Activated T-cell treated with anti-CD3 and anti-CD28 coated beads, Interleukin-2, amount 50 U/mL, for 4 hours (primary cell): ENCODE data around the gene TNFAIP8L1. TPM values are rescaled to one million over a fixed set of nuclear protein-coding genes. Genes with fewer than 3 reads are reported as not detected.
"Not testable (repeated sequence)": the region's sequence is repeated elsewhere in the genome, so short reads cannot be mapped to it uniquely, and the experiment has no call there.

Source experiments
- ATAC-seq, 2 donors: fragments of 200-7000 bp; cut with Tn5 transposase; one replicate each; pipeline ENCODE4 v1.10.0; 2021
- DNase-seq: peaks from one replicate; pipeline ENCODE4 v3.0.0-alpha.2; 2020
- H3K27me3 Mint-ChIP-seq: one replicate; pipeline ENCODE4 v1.8.0; 2021; ENCODE audit warnings: low read depth, mixed read lengths
- H3K36me3 Mint-ChIP-seq: one replicate; pipeline ENCODE4 v1.8.0; 2022; ENCODE audit warnings: mixed read lengths; ENCODE audit not compliant: insufficient read depth
- H3K4me1 Mint-ChIP-seq: one replicate; pipeline ENCODE4 v1.8.0; 2021; ENCODE audit warnings: low read depth, mixed read lengths
- H3K4me3 Mint-ChIP-seq: one replicate; pipeline ENCODE4 v1.8.0; 2021; ENCODE audit warnings: mild to moderate bottlenecking, moderate library complexity, mixed read lengths
- H3K9me3 Mint-ChIP-seq: one replicate; pipeline ENCODE4 v1.8.0; 2021; ENCODE audit warnings: mixed read lengths
- total RNA-seq, 3 donors: library from RNA; stranded (reverse); gene quantifications; one replicate each; pipeline ENCODE4 v1.2.1, GENCODE V29; 2021

Gene TNFAIP8L1
- total RNA-seq, 3 donors from 2014 or later = 3.2 to 4.0 (median 3.9) TPM

GRCh38 chr19:4669723-4670480 lies 30.6 kb downstream of the TNFAIP8L1 start, which contains the start of gene MYDGF:
Gene MYDGF, minus strand, starts transcription at chr19:4670342. Its CDS starts 8 bp downstream, at chr19:4670334.
- ATAC-seq (peak; percentile 99), DNase-seq (peak; percentile 90)
- Mint-ChIP-seq H3K27me3 (no peaks in the 10 kb centered on the region), H3K4me3 (peak within 1 kb of the TSS; percentile 89), H3K36me3 (peaks cover 7% of the 10 kb centered on the region), H3K9me3 (no peaks in the 10 kb centered on the region), H3K4me1 (peaks cover 17% of the 10 kb centered on the region)

GRCh38 chr19:4671185-4671851 lies 32.0 kb downstream of the TNFAIP8L1 start:
- peak overlapping the region; percentile 63 for H3K4me3 Mint-ChIP-seq
- H3K4me1 Mint-ChIP-seq = peaks cover 17% of the 10 kb centered on the region
- H3K27me3 Mint-ChIP-seq = no peaks in the 10 kb centered on the region
- no peak for ATAC-seq
- H3K9me3 Mint-ChIP-seq = no peaks in the 10 kb centered on the region
- peaks cover 7% of the 10 kb centered on the region for H3K36me3 Mint-ChIP-seq
- DNase-seq = no peak

GRCh38 chr19:4673216-4673615 lies 33.9 kb downstream of the TNFAIP8L1 start:
- H3K4me3 Mint-ChIP-seq = no peak overlapping the region
- no peaks in the 10 kb centered on the region for H3K27me3 Mint-ChIP-seq
- H3K9me3 Mint-ChIP-seq = no peaks in the 10 kb centered on the region
- ATAC-seq = no peak
- DNase-seq = no peak
- peaks cover 10% of the 10 kb centered on the region for H3K36me3 Mint-ChIP-seq
- peaks cover 13% of the 10 kb centered on the region for H3K4me1 Mint-ChIP-seq

- ATAC-seq = no peak
- Mint-ChIP-seq H3K36me3 (peaks cover 8% of the 10 kb centered on the region), H3K9me3 (no peaks in the 10 kb centered on the region), H3K4me3 (no peak overlapping the region), H3K27me3 (no peaks in the 10 kb centered on the region), H3K4me1 (peaks cover 9% of the 10 kb centered on the region)
- DNase-seq = no peak
These were observed 34.4 kb downstream of the TNFAIP8L1 start for GRCh38 chr19:4673726-4674125.

GRCh38 chr19:4675346-4675745 lies 36.0 kb downstream of the TNFAIP8L1 start:
- H3K4me3 Mint-ChIP-seq = no peak overlapping the region
- no peak for DNase-seq
- no peaks in the 10 kb centered on the region for H3K9me3 Mint-ChIP-seq
- no peak for ATAC-seq
- H3K36me3 Mint-ChIP-seq = peaks cover 8% of the 10 kb centered on the region
- no peaks in the 10 kb centered on the region for H3K27me3 Mint-ChIP-seq
- no peaks in the 10 kb centered on the region for H3K4me1 Mint-ChIP-seq

GRCh38 chr19:4676955-4677731 lies 37.8 kb downstream of the TNFAIP8L1 start:
- Mint-ChIP-seq H3K4me1 (no peaks in the 10 kb centered on the region), H3K36me3 (peaks cover 10% of the 10 kb centered on the region), H3K27me3 (no peaks in the 10 kb centered on the region), H3K9me3 (no peaks in the 10 kb centered on the region), H3K4me3 (no peak overlapping the region)
- ATAC-seq = peak in 1 of 2 donors; percentile 20
- no peak for DNase-seq

GRCh38 chr19:4678881-4679790 lies 39.8 kb downstream of the TNFAIP8L1 start:
- no peak for DNase-seq
- peaks cover 18% of the 10 kb centered on the region for H3K36me3 Mint-ChIP-seq
- H3K4me1 Mint-ChIP-seq = no peaks in the 10 kb centered on the region
- peak; percentile 73 to 75 for ATAC-seq
- no peaks in the 10 kb centered on the region for H3K27me3 Mint-ChIP-seq
- H3K9me3 Mint-ChIP-seq = no peaks in the 10 kb centered on the region
- no peak overlapping the region for H3K4me3 Mint-ChIP-seq

GRCh38 chr19:4680021-4680420 lies 40.7 kb downstream of the TNFAIP8L1 start:
- not testable (repeated sequence) for ATAC-seq, H3K4me1 Mint-ChIP-seq, DNase-seq, H3K27me3 Mint-ChIP-seq, H3K9me3 Mint-ChIP-seq, H3K4me3 Mint-ChIP-seq
- peaks cover 16% of the 10 kb centered on the region for H3K36me3 Mint-ChIP-seq

- no peaks in the 10 kb centered on the region for H3K27me3 Mint-ChIP-seq
These were observed 43.3 kb downstream of the TNFAIP8L1 start for GRCh38 chr19:4682417-4683200.

GRCh38 chr19:4684312-4685095 lies 45.2 kb downstream of the TNFAIP8L1 start:
- ATAC-seq (no peak), DNase-seq (no peak)
- Mint-ChIP-seq H3K27me3 (no peaks in the 10 kb centered on the region), H3K9me3 (no peaks in the 10 kb centered on the region), H3K4me3 (no peak overlapping the region), H3K36me3 (peaks cover 13% of the 10 kb centered on the region), H3K4me1 (no peaks in the 10 kb centered on the region)

More at GRCh38 chr19:4682417-4683200, 43.3 kb downstream of the TNFAIP8L1 start:
- H3K9me3 Mint-ChIP-seq = no peaks in the 10 kb centered on the region
- no peaks in the 10 kb centered on the region for H3K4me1 Mint-ChIP-seq
- H3K4me3 Mint-ChIP-seq = no peak overlapping the region
- ATAC-seq (no peak), DNase-seq (no peak)
- peaks cover 13% of the 10 kb centered on the region for H3K36me3 Mint-ChIP-seq

GRCh38 chr19:4686700-4687099 lies 47.4 kb downstream of the TNFAIP8L1 start:
- peaks cover 17% of the 10 kb centered on the region for H3K36me3 Mint-ChIP-seq
- no peak for DNase-seq
- no peaks in the 10 kb centered on the region for H3K9me3 Mint-ChIP-seq
- no peak overlapping the region for H3K4me3 Mint-ChIP-seq
- no peaks in the 10 kb centered on the region for H3K4me1 Mint-ChIP-seq
- no peaks in the 10 kb centered on the region for H3K27me3 Mint-ChIP-seq
- ATAC-seq = no peak

GRCh38 chr19:4687396-4687795 lies 48.1 kb downstream of the TNFAIP8L1 start:
- H3K9me3 Mint-ChIP-seq = no peaks in the 10 kb centered on the region
- no peak for ATAC-seq
- DNase-seq = no peak
- H3K4me1 Mint-ChIP-seq = no peaks in the 10 kb centered on the region
- peaks cover 17% of the 10 kb centered on the region for H3K36me3 Mint-ChIP-seq
- no peak overlapping the region for H3K4me3 Mint-ChIP-seq
- H3K27me3 Mint-ChIP-seq = no peaks in the 10 kb centered on the region
